Neural cell (in vitro differentiated cells): Measurements from ENCODE around the gene KRT83. TPM values are rescaled to one million over a fixed set of nuclear protein-coding genes. Genes with fewer than 3 reads are reported as not detected.
"Not testable (repeated sequence)": the region's sequence is repeated elsewhere in the genome, so short reads cannot be mapped to it uniquely, and the experiment has no call there.

ENCODE experiments used
- H2AFZ ChIP-seq: fragments of 200-600, 300-800 bp; sonication (generic), shearing (Covaris generic); 2 replicates; pipeline ENCODE4 v1.6.0; 2014; ENCODE audit warnings: low read depth, mild to moderate bottlenecking, antibody characterized with exemption, low read length, moderate library complexity
- H3F3A ChIP-seq: fragments of 200-600 bp; shearing (Covaris generic); 2 replicates; pipeline ENCODE4 v1.6.1; 2016; ENCODE audit warnings: mild to moderate bottlenecking, moderate library complexity, mixed read lengths, antibody characterized with exemption, low read length; ENCODE audit not compliant: insufficient read depth, poor library complexity, severe bottlenecking
- H3K27ac ChIP-seq: fragments of 200-600, 300-800 bp; sonication (generic), shearing (Covaris generic); 2 replicates; pipeline ENCODE4 v1.5.1; 2014; ENCODE audit warnings: mild to moderate bottlenecking, low read length, moderate library complexity
- H3K27me3 ChIP-seq: fragments of 300-800, 200-600 bp; sonication (generic), shearing (Covaris generic); 2 replicates; pipeline ENCODE4 v1.6.0; 2014; ENCODE audit warnings: mild to moderate bottlenecking, low read depth, low read length, moderate library complexity; ENCODE audit not compliant: insufficient read depth
- H3K36me3 ChIP-seq: fragments of 300-800, 200-600 bp; sonication (generic), shearing (Covaris generic); 2 replicates; pipeline ENCODE4 v1.5.1; 2014; ENCODE audit warnings: mild to moderate bottlenecking, antibody characterized with exemption, low read length, moderate library complexity; ENCODE audit not compliant: insufficient read depth
- H3K4me2 ChIP-seq: fragments of 300-800, 200-600 bp; sonication (generic), shearing (Covaris generic); 2 replicates; pipeline ENCODE4 v1.6.0; 2014; ENCODE audit warnings: mild to moderate bottlenecking, low read length
- H3K4me3 ChIP-seq: fragments of 300-800, 200-600 bp; sonication (generic), shearing (Covaris generic); 2 replicates; pipeline ENCODE4 v1.5.1; 2014; ENCODE audit warnings: mild to moderate bottlenecking, low read length, moderate library complexity
- H3K79me2 ChIP-seq: fragments of 200-600 bp; shearing (Covaris generic); replicated peaks from 2 replicates; pipeline ENCODE4 v1.6.0; 2014; ENCODE audit warnings: mild to moderate bottlenecking, low read length, moderate library complexity; ENCODE audit not compliant: insufficient read depth
- H3K9ac ChIP-seq: fragments of 300-800, 200-600 bp; sonication (generic), shearing (Covaris generic); 2 replicates; pipeline ENCODE4 v1.6.1; 2016; ENCODE audit warnings: mild to moderate bottlenecking, low read length, mixed read lengths
- H3K9me2 ChIP-seq: fragments of 200-600 bp; shearing (Covaris generic); 2 replicates; pipeline ENCODE4 v1.6.1; 2016; ENCODE audit warnings: mild to moderate bottlenecking, low read length, mixed read lengths; ENCODE audit not compliant: insufficient read depth
- H3K9me3 ChIP-seq: fragments of 200-600, 300-800 bp; sonication (generic), shearing (Covaris generic); 2 replicates; pipeline ENCODE4 v1.6.1; 2016; ENCODE audit warnings: mild to moderate bottlenecking, mixed run types, low read length, moderate library complexity, mixed read lengths
- H4K20me1 ChIP-seq: fragments of 200-600 bp; shearing (Covaris generic); 2 replicates; pipeline ENCODE4 v1.6.1; 2016; ENCODE audit warnings: mild to moderate bottlenecking, mixed run types; ENCODE audit not compliant: insufficient read depth
- CTCF ChIP-seq: fragments of 450-650 bp; IDR thresholded peaks from 2 replicates; pipeline ENCODE4 v1.5.1; 2014; ENCODE audit warnings: antibody characterized with exemption, mild to moderate bottlenecking, moderate library complexity; ENCODE audit not compliant: poor library complexity, severe bottlenecking
- EP300 ChIP-seq: fragments of 450-650 bp; conservative IDR thresholded peaks from 2 replicates; pipeline ENCODE4 v1.6.1; 2014; ENCODE audit warnings: antibody characterized with exemption, mild to moderate bottlenecking, moderate library complexity; ENCODE audit not compliant: poor library complexity, severe bottlenecking
- EZH2 ChIP-seq: fragments of 200-600, 300-800 bp; shearing (Covaris generic), sonication (generic); IDR thresholded peaks from 2 replicates; pipeline ENCODE4 v1.6.1; 2014; ENCODE audit warnings: antibody characterized with exemption, low read length, borderline replicate concordance, mild to moderate bottlenecking; ENCODE audit not compliant: insufficient read depth, poor library complexity, severe bottlenecking
- MXI1 ChIP-seq: fragments of 450-650 bp; conservative IDR thresholded peaks from 2 replicates; pipeline ENCODE4 v1.6.1; 2014; ENCODE audit warnings: antibody characterized with exemption, mild to moderate bottlenecking; ENCODE audit not compliant: poor library complexity, severe bottlenecking
- POLR2AphosphoS5 ChIP-seq: IDR thresholded peaks from 2 replicates; pipeline ENCODE4 v1.6.1; 2012
- RAD21 ChIP-seq: fragments of 450-650 bp; conservative IDR thresholded peaks from 2 replicates; pipeline ENCODE4 v1.6.1; 2014; ENCODE audit warnings: antibody characterized with exemption, mild to moderate bottlenecking, moderate library complexity
- REST ChIP-seq: IDR thresholded peaks from 2 replicates; pipeline ENCODE4 v1.6.1; 2012; ENCODE audit warnings: borderline replicate concordance
- SMC3 ChIP-seq: fragments of 450-650 bp; conservative IDR thresholded peaks from 2 replicates; pipeline ENCODE4 v1.6.1; 2014; ENCODE audit warnings: antibody characterized with exemption, mild to moderate bottlenecking, moderate library complexity; ENCODE audit not compliant: poor library complexity
- TAF1 ChIP-seq: IDR thresholded peaks from 2 replicates; pipeline ENCODE4 v1.6.1; 2012; ENCODE audit warnings: low read depth
- polyA plus RNA-seq: library from polyadenylated mRNA; depleted of rRNA; stranded (reverse); fragments of >200 nt; gene quantifications from 2 replicates; pipeline ENCODE4 v1.2.3, GENCODE V29; 2014

KRT83 gene
- polyA plus RNA-seq, 1 donor from 2014 or later, result not detected

DNA sequence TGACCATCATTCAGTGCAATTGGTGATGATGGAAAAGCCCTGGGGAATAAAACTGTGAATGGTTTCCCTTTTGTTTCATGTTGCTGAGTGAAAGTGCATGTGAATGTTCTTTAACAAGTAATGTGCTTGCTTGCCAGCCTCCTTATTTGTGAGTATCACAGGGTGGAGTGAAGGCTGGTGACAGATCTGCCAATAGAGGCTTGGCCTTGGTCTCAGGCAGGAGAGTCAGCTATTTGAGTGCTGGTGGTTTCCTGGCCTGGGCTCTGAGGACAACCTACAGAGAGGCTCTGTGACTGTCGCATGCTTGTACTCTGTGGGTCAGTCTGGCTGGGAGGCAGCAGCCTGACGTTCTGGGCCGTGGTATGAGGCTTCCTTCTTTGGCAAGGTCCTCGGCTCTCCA lies 25.4 kb upstream of the KRT83 start:
- Histone ChIP-seq H4K20me1 (no peaks in the 10 kb centered on the region), H3K27me3 (no peaks in the 10 kb centered on the region), H3K9me2 (no peaks in the 10 kb centered on the region), H3K36me3 (no peaks in the 10 kb centered on the region), H3F3A (no peaks in the 10 kb centered on the region), H3K79me2 (no peaks in the 10 kb centered on the region), H3K9ac (no peak overlapping the region), H3K4me3 (no peak overlapping the region), H3K27ac (no peak overlapping the region), H3K9me3 (no peaks in the 10 kb centered on the region), H2AFZ (no peak overlapping the region), H3K4me2 (no peak overlapping the region)
- no peak for TF ChIP-seq REST
- TF ChIP-seq TAF1, result no peak
- TF ChIP-seq EP300, result no peak
- no peak for TF ChIP-seq EZH2
- TF ChIP-seq RAD21, result no peak
- no peak for TF ChIP-seq POLR2AphosphoS5
- no peak for TF ChIP-seq SMC3
- TF ChIP-seq MXI1, result no peak
- no peak for TF ChIP-seq CTCF

GRCh38 chr12:52345041-52345440 lies 23.8 kb upstream of the KRT83 start:
- not testable (repeated sequence) for H3K9ac ChIP-seq, H3K4me3 ChIP-seq, H2AFZ ChIP-seq, H3K27ac ChIP-seq, H3K9me3 ChIP-seq, H3K36me3 ChIP-seq, H4K20me1 ChIP-seq, H3K27me3 ChIP-seq, H3K4me2 ChIP-seq, H3K79me2 ChIP-seq, H3F3A ChIP-seq, H3K9me2 ChIP-seq

DNA sequence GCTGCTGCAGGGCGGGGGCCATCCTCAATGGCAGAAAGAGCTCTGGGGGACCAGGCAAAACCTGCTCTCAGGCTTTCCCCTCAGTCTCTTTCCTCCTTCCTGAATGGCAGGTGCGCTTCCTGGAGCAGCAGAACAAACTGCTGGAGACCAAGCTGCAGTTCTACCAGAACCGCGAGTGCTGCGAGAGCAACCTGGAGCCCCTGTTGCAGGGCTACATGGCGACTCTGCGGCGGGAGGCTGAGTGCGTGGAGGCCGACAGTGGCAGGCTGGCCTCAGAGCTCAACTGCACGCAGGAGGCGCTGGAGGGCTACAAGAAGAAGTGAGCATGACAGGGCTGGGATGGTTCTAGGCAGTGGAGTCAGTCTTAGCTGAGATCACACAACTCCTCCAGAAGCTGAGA lies 22.9 kb upstream of the KRT83 start:
- Histone ChIP-seq H3K4me2 (no peak overlapping the region), H3K9me2 (no peaks in the 10 kb centered on the region), H3K27me3 (no peaks in the 10 kb centered on the region), H3F3A (no peaks in the 10 kb centered on the region), H3K36me3 (no peaks in the 10 kb centered on the region), H3K27ac (no peak overlapping the region), H3K9me3 (no peaks in the 10 kb centered on the region), H2AFZ (no peak overlapping the region), H4K20me1 (no peaks in the 10 kb centered on the region), H3K9ac (no peak overlapping the region), H3K4me3 (no peak overlapping the region), H3K79me2 (no peaks in the 10 kb centered on the region)
- TF ChIP-seq POLR2AphosphoS5 (no peak), RAD21 (no peak), EZH2 (no peak), MXI1 (no peak), SMC3 (no peak), EP300 (no peak), REST (no peak), CTCF (no peak), TAF1 (no peak)
